GM19452 (cell line): ENCODE measurements around the gene CYP27B1.

Experiments
- ATAC-seq: cut with Tn5 transposase; IDR thresholded peaks from one replicate; pipeline ENCODE4 v1.9.1; 2021; ENCODE audit not compliant: unreplicated experiment

Gene CYP27B1

GRCh38 chr12:57766464-57767304, at the start of gene CYP27B1:
Gene CYP27B1, minus strand, starts transcription at chr12:57767078. Its CDS starts 37 bp downstream, at chr12:57767041.
- ATAC-seq = no peak

DNA sequence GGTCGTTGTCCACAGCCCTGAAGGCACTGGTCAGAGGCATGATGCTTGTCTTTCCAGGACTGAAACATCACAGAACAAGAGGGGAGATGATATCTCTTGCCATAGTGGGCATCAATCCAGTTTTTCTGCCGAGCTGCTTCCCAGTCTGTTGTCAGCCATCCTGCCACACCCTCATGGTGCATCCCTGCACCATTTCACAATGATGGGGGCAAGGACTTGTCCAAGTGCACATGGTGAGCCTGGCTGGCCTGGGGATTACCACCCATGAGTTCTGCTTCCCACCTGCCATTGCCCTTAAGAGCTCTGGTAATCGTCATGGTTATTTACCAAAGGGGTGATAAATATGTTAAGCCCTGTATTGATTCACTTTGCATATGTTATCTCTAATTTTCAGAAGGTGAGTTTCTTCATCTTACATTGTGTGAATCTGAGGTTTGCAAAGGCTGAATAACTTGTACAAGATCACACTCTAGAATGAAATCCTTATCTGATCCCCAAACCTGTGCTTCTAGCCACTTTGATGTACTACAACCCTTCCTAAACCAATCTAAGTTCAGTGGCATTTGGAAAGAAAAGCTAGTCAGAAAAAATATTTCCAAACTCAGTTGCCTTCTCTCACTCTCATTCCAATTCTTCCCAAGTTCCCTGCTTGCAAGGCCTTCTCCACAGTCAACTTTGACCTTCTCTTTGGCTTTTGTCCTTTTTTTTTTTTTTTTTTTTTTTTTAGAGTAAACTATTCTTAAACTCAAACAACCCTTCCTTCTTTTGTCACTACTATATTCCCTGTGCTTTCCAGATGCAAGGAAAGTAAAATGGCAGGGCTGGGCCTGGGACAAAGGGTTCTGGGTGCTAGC, 49.4 kb upstream of the CYP27B1 start:
- no peak for ATAC-seq

DNA sequence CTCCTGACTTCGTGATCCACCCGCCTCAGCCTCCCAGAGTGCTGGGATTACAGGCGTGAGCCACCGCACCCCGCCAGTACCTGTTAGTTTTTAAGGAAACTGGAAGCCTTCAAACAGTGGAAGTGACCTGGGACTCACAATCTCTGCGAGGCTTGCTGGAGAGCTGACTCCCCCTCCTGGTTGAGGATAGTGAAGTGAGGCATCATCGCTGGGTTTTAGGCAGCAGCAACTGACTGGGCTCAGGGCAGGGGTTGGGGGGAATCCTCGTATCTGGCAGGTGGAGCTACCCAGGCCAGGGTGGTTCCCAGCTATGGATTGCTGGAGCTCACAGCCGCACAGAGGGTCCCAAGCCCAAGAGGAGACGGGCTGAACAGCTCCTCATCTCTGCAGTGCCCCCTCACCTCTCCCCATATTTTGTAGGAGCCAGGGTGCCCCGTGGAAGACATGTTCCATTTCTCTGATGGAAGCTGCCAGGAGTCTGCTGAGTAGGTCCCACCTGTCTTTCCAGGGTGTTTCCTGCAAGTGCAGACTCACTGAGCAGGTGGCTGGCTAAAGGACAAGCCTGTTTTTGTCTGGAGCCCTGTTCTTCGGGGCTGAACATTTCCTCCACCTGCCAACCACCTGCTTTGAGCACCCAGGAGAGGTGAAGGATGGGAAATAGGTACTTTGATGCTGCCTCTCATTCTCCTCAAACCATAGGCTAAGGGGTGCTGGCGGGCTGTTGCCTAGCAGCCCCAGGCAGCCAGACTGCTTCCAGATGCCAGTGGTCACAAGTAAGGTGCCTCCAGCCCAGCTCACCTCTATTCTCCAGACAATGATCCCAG, 48.5 kb upstream of the CYP27B1 start:
- no peak for ATAC-seq

- ATAC-seq = no peak
These were observed 47.3 kb upstream of the CYP27B1 start for GRCh38 chr12:57813971-57814772.

- ATAC-seq = no peak
These were observed 46.5 kb upstream of the CYP27B1 start for GRCh38 chr12:57813111-57813970.

- no peak for ATAC-seq
These were observed 44.3 kb upstream of the CYP27B1 start for GRCh38 chr12:57811028-57811755.

- no peak for ATAC-seq
These were observed 43.6 kb upstream of the CYP27B1 start for GRCh38 chr12:57810450-57810849.

- ATAC-seq = no peak
These were observed 42.5 kb upstream of the CYP27B1 start for GRCh38 chr12:57809425-57809824.

GRCh38 chr12:57808351-57808750, 41.5 kb upstream of the CYP27B1 start:
- no peak for ATAC-seq

- no peak for ATAC-seq
These were observed 40.4 kb upstream of the CYP27B1 start for GRCh38 chr12:57807285-57807684.

- ATAC-seq = no peak
These were observed 39.8 kb upstream of the CYP27B1 start for GRCh38 chr12:57806677-57807076.

GRCh38 chr12:57803319-57803893, 36.5 kb upstream of the CYP27B1 start:
- no peak for ATAC-seq

- ATAC-seq = no peak
These were observed 35.7 kb upstream of the CYP27B1 start for GRCh38 chr12:57802607-57803006.

DNA sequence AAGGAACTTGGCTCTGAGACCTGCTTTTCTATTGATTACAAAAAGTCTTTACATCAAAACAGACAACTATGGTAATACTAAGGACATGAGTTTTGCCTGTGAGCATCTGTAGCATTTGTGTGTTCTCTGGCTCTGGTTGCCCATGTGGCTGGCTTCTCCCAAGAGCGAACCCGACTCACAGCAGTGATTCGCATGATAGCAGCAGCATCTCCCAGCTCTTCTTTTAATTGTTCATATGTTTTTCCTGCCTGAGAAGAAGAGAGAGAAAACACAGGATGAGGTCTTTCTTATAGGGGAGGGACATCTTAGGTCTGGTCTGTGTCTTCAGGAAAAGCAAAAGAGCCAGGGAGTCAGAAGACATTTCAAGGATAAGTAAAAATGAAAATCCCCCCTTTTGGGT, 34.1 kb upstream of the CYP27B1 start:
- ATAC-seq = no peak

DNA sequence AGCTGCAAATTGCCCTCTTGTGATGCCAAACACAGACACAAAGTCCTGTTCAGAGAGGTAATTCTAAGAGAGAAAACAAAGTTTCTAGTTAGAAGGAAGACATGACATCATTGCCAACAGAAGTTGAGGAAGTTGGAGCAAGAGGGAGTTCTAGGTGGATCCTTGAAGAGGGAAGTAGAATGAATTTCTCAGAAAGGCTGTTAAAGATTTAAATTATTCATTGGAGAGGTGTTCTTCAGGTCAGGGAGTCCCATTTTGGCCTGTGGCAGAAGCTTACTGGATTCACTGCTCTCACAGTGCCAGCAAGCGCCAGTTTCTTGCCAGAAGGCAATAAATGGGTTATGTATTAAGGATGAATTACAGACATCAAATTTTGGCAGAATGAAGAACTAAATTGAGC, 31.1 kb upstream of the CYP27B1 start:
- ATAC-seq = no peak

DNA sequence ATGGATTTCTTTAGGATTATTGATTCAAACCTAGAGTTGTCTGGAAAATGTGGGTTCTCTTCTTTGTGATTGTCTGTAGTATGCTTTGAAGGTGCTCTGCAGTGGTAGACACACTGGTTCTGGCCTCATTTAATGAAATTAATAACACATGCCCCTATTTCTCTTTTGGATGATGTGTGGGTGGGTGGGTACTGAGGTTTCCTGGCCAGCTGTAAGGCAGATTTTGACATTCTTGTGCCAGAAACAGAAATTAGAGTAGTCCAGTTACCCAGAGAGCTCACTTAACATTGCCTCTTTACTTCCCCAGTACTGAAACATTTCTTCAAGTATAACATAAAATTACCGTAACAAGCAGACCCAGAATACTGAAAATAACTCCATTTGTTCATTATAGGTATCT, 30.1 kb upstream of the CYP27B1 start:
- no peak for ATAC-seq

DNA sequence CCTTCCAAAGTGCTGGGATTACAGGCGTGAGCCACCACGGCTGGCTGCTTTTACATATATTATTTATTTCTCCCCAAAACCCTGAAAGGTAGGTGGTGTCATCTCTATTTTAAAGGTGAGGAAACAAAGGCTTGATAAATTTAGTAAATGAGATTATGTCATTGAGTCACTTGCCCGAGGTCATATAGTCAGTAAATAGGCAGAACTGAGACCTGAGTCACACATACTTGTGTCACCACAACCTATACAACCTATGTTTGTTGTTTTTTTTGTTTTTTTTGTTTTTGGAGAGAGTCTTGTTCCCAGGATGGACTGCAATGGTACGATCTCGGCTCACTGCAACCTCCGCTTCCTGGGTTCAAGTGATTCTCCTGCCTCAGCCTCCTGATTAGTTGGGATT, 28.5 kb upstream of the CYP27B1 start:
- no peak for ATAC-seq

- no peak for ATAC-seq
These were observed 27.0 kb upstream of the CYP27B1 start for GRCh38 chr12:57793920-57794319.
